Neural progenitor cell (in vitro differentiated cells): ENCODE results near the gene PODXL2.

Experiments used
- EZH2 ChIP-seq: fragments of 200-600 bp; sonication (generic); IDR thresholded peaks from 2 replicates; pipeline ENCODE4 v1.6.1; 2017; ENCODE audit warnings: antibody characterized with exemption, mild to moderate bottlenecking, moderate library complexity
- EZH2phosphoT487 ChIP-seq: fragments of 200-600 bp; sonication (generic); IDR thresholded peaks from 2 replicates; pipeline ENCODE4 v1.6.1; 2017; ENCODE audit warnings: antibody characterized with exemption
- TF ChIP-seq, protein P1 (sequence below): fragments of 200-600 bp; sonication (generic); IDR thresholded peaks from 2 replicates; pipeline ENCODE4 v1.5.1; 2017; ENCODE audit warnings: antibody characterized with exemption, mild to moderate bottlenecking

GRCh38 chr3:127665165-127665564 lies 36.2 kb downstream of the PODXL2 start:
- TF ChIP-seq EZH2 (no peak), EZH2phosphoT487 (no peak)
- TF ChIP-seq, protein P1, sequence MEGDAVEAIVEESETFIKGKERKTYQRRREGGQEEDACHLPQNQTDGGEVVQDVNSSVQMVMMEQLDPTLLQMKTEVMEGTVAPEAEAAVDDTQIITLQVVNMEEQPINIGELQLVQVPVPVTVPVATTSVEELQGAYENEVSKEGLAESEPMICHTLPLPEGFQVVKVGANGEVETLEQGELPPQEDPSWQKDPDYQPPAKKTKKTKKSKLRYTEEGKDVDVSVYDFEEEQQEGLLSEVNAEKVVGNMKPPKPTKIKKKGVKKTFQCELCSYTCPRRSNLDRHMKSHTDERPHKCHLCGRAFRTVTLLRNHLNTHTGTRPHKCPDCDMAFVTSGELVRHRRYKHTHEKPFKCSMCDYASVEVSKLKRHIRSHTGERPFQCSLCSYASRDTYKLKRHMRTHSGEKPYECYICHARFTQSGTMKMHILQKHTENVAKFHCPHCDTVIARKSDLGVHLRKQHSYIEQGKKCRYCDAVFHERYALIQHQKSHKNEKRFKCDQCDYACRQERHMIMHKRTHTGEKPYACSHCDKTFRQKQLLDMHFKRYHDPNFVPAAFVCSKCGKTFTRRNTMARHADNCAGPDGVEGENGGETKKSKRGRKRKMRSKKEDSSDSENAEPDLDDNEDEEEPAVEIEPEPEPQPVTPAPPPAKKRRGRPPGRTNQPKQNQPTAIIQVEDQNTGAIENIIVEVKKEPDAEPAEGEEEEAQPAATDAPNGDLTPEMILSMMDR, result no peak
